Muscle of arm (tissue), 12 donors: ENCODE results near the gene INPP5A. TPM values are rescaled to one million over a fixed set of nuclear protein-coding genes. Genes with fewer than 3 reads are reported as not detected.

Source experiments
- DNase-seq: peaks from one replicate; pipeline ENCODE4 v3.0.0-alpha.2; 2013
- polyA plus RNA-seq, 12 donors: library from polyadenylated mRNA; unstranded; fragments of 120-200 nt; gene quantifications; one replicate each; pipeline ENCODE4 v1.2.1, GENCODE V29; 2013; ENCODE audit not compliant: insufficient read length in 12 of 12

INPP5A gene
- polyA plus RNA-seq, 12 donors, result 22.2 to 59.4 (median 43.8) TPM; not detected in 1

DNA sequence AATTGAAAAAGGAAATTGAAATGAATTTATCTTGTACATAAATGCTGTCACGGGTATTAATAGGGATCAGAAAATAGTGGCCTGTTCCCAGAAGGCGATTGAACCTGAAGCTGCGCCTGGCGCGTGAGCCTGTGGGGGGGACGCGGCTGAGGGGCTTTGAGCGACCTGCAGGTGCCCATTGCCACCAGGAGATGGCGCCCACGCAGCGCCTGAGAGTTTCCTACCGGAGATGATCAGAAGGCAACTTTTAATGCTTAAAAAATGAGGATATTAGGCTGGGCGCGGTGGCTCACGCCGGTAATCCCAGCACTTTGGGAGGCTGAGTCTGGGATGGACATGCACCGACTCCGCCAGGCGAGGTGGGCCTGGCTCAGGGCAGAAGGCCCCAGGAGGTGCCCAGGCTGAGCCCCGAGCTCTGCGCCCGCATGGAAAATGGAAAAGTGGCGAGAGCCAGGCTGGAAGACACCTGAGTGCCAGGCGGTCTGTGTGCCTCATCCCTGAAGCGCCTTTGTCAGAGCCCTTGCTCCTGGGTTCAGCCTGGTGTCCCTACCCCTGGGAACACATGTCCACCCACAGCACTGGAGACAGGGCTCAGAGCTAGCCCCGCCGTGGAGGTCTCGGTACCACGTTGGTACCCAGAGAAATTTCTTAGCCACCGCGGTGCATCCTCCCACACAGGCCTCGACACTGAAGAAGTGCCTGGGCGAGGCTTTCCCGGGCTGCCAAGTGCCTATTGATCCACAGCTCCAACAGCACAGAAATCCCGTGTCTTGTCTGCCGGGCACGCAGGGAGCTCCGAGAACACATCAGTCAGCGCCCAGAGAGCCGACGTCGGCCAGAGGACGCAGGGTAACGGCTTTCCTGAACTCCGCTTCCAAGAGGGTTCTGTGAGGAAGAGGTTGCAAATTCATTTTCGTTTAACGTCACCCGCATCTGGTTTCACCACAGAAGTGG is 117.4 kb downstream of the INPP5A start:
- DNase-seq, result peak; percentile 72

DNA sequence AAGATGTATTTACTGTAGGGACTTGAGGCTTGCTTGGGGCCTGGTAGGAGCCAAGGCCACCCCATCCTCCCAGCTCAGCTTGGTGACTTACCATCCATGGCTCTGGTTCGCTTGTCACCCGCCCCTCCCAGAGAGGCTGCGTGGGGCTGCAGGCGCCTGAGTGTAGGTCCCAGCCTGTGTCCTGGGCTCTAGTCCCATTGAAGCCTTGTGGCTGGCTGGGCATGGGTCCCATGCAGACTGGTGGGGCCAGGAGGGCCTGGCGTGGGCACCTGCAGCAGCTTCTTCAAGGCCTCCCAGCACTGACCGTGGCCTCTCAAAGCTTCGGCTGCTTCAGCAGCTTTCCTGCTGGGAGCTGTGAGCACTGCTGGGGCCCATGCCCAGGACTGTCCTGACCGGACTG is 118.1 kb downstream of the INPP5A start:
- no peak for DNase-seq

DNA sequence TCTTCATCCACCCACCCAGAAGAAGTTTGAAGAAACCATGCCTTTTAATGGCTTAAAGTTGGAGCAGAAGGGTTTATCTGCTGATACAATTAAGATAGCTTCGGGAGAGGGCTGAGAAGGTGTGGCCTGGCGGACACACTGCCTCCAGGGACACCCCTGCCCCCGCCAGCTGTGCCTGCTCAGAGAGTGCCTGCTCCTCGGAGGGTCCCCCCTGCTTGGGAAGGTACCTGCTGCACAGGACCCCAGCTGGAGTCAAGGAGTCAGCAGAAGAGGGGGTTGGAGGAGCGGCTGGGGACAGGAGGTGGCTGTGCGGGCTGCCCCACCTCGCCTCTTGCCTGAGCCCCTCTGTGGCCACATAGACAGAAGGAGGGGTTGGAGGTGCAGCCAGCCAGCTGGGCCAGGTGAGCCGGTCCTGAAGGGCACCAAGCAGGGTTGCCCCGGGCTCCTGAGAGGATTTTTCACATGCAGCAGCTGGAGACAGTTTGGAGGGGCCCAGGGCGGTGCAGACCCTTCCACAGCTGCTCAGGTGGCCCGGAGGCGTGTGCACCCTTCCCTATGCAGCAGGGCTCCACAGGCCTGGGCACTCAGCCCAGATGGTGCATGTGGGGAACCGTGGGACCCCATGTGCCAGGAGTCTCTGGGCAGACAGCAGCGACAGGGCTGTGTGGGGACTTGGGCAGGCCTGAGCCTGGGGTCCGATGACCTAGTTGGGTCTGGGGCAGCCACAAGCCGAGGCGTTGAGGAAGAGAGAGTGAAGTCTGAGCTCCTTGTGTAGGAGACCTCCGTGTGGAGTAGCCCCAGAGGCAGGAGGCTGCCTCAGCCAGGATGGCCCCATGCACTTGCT is 118.9 kb downstream of the INPP5A start:
- no peak for DNase-seq

DNA sequence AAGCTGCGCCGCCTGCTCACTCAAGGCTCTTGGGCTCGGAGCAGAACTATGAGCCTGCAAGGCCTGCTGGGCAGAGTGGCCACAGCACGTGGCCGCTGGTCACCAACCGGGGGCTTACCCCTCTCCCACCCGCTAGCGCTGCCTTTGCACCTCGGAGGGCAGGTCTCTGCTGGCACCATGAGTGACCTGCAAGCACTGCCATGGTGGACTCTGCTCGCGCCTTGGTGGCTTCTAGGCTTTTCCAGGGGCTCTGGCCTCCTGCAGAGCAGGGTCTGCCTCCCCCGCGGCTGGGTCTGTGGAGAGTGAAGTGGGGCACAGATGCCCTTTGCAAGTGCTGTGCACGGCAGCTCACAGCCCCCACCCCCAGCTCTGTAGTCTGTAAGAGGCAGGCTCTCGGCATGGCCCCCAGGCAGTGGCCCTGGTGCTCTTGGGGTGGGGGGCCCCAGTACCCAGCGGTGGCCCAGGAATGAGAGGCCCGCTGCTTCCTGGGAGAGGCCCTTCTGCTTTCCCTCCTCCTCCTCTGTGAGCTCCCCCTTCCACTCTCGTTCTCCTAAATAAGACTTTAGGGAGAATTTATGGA is 119.6 kb downstream of the INPP5A start:
- no peak for DNase-seq

DNA sequence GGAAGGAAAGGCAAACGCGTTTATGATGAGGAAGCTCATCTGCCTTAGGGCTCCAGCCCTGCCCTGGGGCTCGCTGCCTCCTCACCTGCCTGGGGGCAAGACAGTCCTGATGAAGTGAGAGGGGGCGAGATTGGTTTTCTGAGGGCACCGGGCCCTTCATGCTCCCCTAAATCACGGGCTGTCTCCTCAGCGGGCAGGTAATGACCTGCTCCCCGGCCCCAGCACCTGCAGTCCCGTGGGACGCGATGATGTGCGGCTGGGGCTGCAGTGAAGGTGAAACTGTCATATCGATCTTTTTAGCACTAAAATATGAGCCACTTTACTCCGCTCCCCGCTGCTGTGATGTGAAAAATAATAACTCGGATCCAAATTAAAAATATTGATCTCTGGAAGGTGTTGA is 120.2 kb downstream of the INPP5A start:
- DNase-seq, result no peak

GRCh38 chr10:132658546-132659205 is 121.1 kb downstream of the INPP5A start:
- DNase-seq, result no peak

GRCh38 chr10:132659206-132660091 is 121.9 kb downstream of the INPP5A start:
- no peak for DNase-seq

DNA sequence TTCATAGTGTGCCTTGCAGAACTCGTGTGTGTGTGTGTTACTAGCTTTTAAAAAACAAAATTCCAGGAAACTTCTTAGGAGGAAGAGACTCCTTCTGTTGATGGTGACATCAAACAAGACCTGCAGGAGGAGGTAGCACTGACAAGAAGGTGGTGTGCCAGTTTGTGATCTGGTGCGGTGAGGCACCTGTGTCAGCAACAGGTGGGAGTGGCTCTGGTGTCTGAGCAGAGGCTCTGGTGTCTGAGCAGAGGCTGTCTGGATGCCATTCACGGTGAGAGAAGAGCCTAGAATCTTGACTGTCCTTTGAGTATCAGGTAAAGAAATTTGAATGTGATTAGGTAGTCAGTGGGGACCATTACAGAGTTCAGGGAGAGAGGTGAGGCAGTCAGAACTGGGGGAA is 122.8 kb downstream of the INPP5A start:
- DNase-seq, result no peak

- no peak for DNase-seq
Measured at GRCh38 chr10:132662186-132662920, 124.8 kb downstream of the INPP5A start.

DNA sequence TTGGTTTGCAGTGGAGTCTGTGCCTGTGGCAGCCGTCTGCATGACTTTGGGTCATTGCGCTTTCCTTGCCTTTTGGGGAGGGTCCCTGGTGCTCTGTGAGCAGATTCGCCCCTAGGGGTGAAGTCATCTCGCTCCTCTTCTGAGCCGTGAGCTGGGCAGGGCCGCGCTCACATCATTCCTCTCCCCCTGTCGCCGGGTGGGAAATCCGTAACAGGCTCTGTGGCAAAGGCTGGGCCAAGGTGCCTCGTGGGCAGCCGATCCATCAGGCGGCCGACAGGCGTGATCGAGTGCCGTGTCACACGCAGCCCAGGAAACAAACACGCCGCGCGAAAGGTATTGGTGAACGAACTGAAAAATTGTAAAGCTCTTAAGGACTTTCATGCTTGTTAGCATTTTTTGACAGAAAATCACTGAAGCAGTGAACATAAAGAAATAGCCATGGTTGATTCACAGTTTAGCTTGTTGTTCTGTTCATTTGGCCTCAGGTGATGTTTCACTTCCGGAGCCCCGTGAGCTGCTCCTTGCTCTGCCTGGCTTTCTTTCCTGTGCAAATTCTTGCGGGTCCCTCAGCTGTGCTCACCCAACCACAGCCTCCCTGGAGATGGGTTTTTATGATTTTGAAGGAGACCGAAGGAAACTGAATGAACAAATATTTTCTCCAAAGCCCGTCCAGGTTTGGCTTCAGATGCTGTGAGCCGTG is 126.2 kb downstream of the INPP5A start:
- no peak for DNase-seq

DNA sequence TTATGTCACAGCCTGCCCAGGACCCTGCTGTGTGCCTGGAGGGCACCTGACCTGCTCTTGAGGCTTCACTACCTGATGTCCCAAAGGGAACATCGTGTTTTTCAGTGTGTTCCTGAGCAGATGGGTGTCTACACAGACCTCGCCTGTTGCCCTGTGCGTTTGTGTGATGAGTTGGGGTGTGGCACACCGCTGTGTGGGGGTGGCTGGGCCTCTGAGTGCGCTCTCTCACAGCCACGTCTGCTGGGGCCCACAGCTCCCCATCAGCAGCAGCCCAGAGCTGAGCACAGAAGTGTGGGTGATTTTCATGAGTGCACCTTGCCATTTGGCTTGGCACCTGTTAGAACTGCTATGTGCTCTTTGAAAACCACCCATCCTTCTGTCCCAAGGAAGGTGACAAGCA is 126.8 kb downstream of the INPP5A start:
- DNase-seq, result no peak

- DNase-seq, result no peak
Measured at GRCh38 chr10:132664883-132665282, 127.3 kb downstream of the INPP5A start.

DNA sequence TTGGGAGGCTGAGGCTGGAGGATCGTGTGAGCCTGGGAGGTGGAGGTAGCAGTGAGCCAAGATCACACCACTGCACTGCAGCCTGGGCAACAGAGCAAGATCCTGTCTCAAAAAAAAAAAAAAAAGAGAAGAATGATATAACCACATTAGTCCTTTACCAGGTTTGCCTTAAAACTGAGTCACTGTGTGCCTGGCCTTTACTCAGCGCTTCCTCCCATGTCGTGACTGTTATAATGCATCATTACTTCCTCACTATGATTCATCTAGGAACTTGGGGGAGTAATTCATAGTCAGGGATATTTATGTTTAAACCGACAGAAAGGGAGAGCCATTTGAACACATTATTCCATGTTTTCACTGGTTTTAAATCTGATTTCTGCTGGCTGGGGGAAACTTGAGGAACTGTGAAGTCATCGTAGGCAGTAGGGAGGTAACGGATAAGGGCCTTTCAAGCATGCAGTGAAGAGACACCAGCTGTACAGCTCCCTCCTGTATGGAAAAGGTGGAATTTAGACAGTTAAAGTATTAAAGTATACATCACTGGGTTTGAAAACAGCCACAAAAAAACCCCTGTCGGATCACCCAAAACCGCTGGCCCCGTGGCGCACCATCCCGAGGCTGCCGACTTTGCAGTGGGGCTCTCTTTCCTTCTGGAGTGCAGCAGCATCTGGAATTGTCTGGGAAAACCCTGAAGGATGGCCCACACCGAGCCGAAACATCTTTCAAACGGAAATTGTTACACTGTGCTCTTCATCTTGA is 128.5 kb downstream of the INPP5A start:
- DNase-seq, result no peak

GRCh38 chr10:132666705-132667341 is 129.2 kb downstream of the INPP5A start:
- DNase-seq, result no peak

DNA sequence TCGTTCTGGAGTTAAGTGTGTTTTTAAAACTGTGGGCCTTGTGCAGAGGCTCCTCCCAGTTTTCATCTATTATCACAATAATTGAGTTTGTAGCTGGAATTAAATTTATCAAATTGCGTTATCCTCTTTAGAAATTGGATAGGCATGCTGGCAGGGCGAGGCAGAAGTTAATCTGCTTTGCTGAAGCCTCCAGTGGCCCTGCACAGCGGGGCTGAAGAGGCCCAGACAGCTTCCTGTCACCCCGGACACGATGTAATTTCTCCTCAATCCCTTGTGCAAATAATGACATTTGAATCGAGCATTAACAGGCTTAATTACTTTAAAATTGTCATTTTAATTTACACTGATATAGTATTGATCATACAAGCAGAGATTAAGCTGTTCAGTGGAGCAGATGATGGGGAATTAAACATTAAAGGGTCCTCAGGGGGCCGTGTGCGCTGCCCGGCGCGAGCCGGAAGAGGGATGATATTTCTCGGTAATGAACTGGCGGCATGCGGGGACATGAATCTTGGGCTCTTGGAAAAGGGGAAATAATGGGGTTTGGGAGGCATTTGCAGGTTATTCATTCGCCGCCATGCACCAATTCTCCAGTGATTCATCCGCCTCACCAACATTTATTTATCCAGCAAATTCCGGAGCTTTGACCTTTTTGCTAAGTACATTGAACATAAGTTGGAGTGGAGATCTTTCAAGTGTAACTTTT is 129.9 kb downstream of the INPP5A start:
- DNase-seq, result no peak

DNA sequence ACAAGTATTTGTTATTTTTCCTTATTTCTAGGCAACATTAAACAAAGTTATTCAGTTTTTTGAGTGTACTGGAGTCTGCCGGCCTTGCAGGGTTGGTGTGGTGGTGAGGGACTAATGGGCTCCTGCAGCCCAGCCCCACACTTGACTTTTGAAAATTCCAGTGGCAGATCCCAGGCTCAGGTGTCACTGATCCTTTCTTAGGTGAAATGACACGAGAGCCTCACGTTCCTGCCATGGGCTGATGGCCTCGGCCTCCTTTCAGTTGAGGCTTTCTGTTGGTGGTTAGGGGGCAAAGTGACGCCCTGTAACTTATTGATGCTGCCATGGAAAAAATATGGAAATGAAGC is 130.4 kb downstream of the INPP5A start:
- DNase-seq, result no peak

- DNase-seq, result no peak
Measured at GRCh38 chr10:132669208-132669861, 131.7 kb downstream of the INPP5A start.
